AG08396 (cell line): Measurements from ENCODE around the gene SEL1L3.
"Not testable (repeated sequence)": the region's sequence is repeated elsewhere in the genome, so short reads cannot be mapped to it uniquely, and the experiment has no call there.

Experiments used
- DNase-seq: peaks from one replicate; pipeline ENCODE4 v3.0.0; 2012; ENCODE audit warnings: low spot score, mixed read lengths

SEL1L3 gene

GRCh38 chr4:25879587-25879986, 16.8 kb upstream of the SEL1L3 start:
- DNase-seq, result no peak

- DNase-seq, result no peak
Observed at GRCh38 chr4:25879091-25879584, 16.4 kb upstream of the SEL1L3 start.

DNA sequence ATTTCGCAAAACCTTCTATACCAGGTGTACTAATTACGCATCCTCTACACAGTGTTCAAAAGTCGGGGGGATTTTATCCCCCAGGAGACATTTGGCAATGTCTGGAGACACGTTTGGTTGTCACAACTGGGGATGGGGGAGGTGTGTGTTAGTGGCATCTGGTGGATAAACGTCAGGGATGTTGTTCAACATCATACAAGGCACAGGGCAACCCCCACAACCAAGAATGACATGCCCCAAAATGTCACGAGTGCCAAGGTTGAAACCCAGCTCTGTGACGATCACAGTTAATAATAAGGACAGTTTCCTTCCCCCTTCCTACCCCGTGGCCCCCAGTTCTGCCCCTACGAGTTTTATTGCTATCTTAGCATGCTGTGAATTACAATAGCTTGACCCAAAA, 15.9 kb upstream of the SEL1L3 start:
- DNase-seq, result no peak

- DNase-seq, result no peak
Observed at GRCh38 chr4:25875281-25875745, 12.5 kb upstream of the SEL1L3 start.

GRCh38 chr4:25874655-25875054, 11.9 kb upstream of the SEL1L3 start:
- no peak for DNase-seq

DNA sequence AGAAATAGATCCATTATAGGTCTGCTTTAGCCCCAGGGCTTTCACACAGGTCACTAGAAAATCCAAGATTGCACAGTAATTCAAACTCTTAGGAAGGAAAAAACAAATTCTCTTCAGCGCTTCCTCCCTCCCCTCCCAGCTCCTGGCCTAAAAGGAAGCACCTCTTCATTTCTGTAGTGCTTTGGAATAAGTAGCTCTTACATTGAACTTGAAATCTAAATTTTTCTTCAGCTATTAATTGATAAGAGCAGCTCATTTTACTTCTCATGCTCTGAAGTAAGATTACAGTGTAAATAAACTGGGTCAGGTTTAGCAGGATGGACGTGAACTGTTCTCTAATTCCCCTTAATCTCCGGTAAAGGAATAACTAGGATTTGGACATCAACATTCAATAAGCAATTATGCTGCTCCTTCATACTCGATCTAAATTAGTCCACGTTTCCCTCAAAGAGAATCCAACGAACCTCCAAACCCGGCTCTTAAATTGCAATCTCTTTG, 10.9 kb upstream of the SEL1L3 start:
- no peak for DNase-seq

DNA sequence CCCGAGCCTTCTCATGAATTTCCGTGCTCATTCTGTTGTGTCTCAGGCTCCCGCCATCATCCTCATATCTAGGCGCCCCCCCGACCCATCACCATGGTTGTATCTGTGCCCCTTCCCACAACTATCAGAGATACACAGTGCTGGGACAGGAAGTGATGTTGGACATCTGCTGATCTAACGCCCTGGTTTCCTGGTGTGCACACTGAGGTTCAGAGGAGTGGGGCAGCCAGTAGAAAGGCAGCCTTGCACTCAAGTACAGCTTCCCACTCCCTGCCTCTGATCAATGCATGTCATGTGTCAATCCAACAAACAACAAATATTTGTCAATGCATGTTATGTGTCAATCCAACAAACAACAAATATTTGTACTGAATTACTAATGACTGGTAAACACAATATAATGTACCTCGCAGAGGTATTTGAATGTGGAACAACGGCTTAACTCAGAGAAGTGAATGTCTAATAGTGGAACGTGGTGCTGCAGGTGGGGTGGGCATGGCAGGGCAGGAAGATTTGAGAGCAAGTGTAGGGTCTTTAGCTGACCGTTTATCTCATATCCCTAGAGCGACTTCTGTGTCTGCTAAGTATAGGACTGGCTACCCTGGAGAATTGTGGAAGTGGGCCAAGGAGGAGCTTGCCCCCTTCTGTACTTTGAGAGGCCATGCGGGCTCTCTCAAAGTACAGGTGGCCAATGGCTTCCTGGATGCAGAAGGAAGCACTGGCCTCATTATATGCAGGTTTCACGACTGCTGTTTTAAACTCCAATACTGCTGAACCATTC, 10.3 kb upstream of the SEL1L3 start:
- no peak for DNase-seq

DNA sequence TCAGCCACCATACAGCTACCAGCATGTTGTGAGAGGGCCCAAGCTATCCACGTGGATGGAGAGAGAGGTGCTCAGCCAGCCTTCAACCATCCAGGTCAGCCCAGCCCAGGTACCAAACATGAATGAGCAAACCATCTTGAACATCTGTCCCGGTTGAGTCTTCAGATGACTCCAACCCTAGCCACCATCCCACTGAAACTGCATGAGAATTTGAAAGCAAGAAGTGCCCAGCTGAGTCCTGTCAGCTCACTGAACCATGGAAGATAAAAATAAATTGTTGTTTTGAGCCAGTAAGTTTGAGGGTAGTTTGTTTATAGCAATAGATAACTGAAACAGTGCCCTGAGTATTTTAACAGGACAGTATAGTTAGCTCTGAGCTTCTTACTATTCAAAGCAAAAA, 7.3 kb upstream of the SEL1L3 start:
- DNase-seq, result no peak

- DNase-seq, result no peak
Observed at GRCh38 chr4:25867781-25868294, 5.0 kb upstream of the SEL1L3 start.

- DNase-seq, result not testable (repeated sequence)
Observed at GRCh38 chr4:25866401-25866800, 3.6 kb upstream of the SEL1L3 start.

- DNase-seq, result no peak
Observed at GRCh38 chr4:25865586-25865985, 2.8 kb upstream of the SEL1L3 start.

DNA sequence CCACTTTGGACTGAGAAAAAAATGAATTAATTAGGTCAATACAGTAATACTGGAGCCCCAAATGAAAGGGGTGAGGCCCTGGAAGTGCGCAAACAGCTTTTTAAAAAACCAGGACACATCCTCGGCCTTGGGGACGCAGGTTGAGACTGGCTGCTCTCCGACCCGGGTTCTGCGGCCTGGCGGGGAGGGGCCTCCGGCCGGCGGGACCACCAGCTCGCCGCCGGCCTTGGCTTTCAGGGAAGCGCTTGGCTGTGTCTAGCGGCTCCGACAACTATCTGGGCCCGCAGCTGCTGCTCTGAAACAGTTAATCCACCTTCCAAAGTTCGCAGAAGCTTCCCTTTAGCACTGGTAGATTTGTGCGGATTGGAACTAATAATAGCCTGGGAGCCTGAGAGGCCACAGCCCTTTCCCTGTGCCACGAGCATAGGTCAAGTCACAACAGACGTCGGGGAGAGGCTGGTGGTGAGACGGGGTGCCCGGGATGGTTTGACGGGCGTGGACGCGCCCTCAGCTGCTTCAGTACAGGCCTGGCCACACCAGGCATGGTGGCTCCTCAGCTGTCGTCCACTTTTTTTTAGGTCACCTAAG, 1.1 kb upstream of the SEL1L3 start:
- DNase-seq, result no peak

DNA sequence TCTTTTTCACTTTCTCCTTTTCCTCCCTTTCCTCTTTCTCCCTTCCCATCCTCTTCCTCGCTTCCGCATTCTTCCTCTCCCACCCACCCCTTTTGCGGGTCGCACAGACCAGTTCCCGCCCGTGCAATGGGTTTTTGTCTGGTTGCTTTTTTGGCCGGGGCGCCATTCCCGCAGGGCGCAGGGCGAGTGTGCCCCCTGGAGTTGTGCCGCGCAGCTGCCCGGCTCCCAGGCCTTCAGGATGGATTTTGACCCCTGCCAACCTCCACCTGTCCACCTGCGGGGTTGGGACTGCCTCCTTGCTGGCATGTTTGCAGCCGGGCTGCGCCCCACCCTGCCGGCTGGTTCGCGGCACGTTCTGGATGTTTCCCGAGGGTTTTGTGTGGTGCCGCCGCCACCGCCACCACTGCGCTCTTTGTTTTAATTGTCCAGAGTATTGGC, 578 bp upstream of the SEL1L3 start:
- no peak for DNase-seq

DNA sequence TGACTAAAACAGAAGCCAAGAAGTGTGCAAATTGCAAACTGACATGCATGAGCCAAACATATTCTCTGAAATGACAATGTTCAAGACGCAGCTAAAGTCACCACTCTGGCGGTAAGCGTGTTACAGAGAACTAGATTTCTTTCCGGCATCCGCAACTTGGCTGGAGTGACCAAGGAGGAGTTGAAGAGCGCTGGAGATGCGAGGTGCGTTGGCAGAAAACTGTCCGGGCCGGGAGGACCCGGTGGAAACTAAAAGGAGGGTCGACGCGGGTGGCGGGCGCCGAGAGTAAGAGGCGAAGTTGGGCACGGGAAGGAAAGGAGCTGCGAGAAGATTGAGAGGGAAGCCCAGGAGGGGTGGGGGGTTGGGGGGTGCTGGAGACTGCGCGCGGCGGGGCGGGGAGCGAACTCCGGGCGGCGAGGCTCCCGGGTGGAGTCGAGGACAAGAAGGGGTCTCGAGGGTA, 807 bp downstream of the SEL1L3 start:
- peak; percentile 45 for DNase-seq

- DNase-seq, result no peak
Observed at GRCh38 chr4:25861280-25861950, 1.4 kb downstream of the SEL1L3 start.

DNA sequence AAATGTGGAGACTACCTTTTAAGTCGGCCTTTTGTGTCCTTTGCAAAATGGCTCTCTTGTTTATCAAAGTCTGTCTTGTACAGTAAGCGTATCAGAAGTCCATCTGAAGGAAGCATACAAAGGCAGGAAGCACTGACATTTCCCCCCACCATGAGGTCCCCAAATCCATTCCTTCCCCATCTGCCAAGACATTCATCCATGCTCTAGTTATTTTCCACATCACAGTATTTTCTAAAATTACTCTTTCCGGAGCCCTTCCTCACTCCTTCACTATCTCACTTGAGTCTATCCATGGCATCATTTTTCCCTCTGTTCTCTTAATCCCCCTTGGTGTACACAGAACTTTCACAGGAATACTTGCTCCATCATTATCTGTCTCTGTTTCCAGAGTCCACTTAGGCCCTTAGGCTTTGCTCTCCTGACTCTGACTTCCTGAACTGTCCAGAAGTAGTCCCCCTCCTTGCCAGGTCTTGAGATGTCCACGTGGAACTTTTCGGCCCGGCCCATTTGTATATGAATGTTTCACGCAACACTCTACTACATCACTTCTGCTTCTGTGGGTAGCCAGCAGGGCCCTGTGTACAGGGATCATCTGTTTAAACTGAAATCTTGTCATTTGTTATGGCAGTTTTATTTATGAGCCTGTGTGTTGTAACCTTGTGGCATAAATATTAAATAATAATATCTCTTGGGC, 2.1 kb downstream of the SEL1L3 start:
- no peak for DNase-seq

GRCh38 chr4:25859429-25860148, 3.2 kb downstream of the SEL1L3 start:
- DNase-seq, result no peak

DNA sequence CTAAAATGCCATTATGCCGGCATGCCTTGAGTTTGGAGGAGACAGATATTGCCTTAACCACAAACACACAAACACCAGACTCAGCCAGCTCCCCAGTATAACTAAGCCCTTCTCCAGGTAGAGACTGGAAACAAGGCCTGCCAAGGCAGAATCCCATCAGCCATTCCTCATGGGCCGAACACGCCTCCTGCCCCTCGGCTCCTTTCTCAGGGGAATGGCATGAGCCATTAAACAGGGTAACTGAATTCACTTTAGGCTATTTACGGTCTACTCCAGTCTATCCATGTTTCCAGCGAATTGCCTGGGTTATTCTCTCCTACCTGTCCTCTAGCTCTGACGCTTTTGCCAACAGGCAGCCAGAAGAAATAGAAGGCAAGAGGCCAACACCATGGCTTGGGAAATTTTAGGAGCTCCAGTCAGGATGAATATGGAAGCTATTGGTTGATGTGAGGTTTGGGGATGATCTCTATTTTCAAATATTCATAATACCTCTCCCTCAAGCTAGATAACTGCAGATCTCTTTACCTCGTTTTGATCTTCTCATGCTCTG, 4.9 kb downstream of the SEL1L3 start:
- no peak for DNase-seq

DNA sequence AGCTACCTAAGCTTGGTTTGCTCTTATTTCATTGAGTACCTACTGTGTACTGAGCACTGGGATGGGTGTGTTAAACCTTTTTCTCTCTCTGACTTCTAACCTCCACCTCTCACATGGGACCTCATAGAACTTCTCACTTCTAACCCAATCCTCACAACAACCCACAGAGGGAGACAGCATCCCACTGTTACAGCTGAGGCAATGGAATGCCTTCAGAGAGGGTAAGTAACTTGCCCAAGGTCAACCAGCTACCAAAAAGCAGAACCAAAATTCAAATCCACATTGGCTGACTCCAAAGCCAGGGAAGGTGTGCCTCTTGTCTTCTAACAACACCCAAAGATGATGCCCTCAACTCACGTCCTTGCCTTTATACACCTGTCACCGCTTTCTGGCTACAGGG, 5.4 kb downstream of the SEL1L3 start:
- no peak for DNase-seq

DNA sequence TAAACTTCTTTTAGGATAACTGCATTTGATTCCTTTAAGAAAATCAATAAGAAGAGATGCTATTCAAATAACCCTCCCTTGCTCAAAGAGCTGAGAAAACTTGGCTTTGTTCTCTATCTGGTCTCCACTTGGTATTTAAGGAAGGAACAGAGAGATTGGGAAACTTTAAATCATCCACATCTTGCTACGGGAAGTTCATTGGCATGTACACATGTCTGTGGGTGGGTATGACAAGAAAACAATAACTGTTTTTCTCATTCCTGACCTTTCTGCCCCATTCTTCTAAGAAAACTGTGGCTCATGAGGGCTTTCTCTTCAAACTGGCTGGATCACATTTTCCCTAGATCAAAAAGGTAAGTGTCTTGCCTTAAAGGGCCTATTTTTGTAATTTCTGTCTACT, 6.0 kb downstream of the SEL1L3 start:
- DNase-seq, result no peak

GRCh38 chr4:25852103-25852502, 10.7 kb downstream of the SEL1L3 start:
- no peak for DNase-seq
